ENCODE data around the gene SIRT5. TPM values are rescaled to one million over a fixed set of nuclear protein-coding genes. Genes with fewer than 3 reads are reported as not detected.

The SIRT5 gene
- total RNA-seq, 1 donor from 2014 or later, result 7.1 TPM

DNA sequence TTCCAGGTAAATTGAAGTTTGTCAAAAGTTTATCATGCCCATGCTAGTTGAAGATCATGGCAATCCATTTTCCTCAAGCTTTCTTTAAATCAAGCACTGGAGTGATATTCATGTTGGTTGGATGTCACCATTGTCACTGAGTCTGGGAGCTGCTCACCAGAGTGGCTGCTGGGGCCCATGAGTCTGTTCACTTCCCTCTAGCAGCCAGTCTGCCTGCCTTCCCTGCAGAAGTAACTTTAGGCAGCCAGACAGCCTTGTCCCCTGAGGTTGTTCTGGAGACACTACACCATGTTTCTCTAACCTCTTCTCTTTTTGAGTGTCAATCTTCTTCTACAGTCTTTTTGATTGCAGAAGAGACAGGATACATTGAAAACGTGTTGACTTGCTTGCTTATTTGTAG, 5.5 kb downstream of the SIRT5 start:
- H3K27me3 ChIP-seq, result no peaks in the 10 kb centered on the region
- no peak for DNase-seq (ENCODE audit: extremely low spot score in 2 of 2)
- no peak overlapping the region for H3K27ac ChIP-seq
- peaks cover 9% of the 10 kb centered on the region for H3K4me1 ChIP-seq
- TF ChIP-seq POLR2AphosphoS5 (IDR thresholded peaks at IDR 0.05; ENCODE audit: insufficient read depth in 1 of 2, low read depth in 1 of 2) (no peak), POLR2A (IDR thresholded peaks at IDR 0.05) (no peak)
- TF ChIP-seq, protein P1, sequence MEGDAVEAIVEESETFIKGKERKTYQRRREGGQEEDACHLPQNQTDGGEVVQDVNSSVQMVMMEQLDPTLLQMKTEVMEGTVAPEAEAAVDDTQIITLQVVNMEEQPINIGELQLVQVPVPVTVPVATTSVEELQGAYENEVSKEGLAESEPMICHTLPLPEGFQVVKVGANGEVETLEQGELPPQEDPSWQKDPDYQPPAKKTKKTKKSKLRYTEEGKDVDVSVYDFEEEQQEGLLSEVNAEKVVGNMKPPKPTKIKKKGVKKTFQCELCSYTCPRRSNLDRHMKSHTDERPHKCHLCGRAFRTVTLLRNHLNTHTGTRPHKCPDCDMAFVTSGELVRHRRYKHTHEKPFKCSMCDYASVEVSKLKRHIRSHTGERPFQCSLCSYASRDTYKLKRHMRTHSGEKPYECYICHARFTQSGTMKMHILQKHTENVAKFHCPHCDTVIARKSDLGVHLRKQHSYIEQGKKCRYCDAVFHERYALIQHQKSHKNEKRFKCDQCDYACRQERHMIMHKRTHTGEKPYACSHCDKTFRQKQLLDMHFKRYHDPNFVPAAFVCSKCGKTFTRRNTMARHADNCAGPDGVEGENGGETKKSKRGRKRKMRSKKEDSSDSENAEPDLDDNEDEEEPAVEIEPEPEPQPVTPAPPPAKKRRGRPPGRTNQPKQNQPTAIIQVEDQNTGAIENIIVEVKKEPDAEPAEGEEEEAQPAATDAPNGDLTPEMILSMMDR (IDR thresholded peaks at IDR 0.05), result no peak
- H3K36me3 ChIP-seq, result peaks cover 0 to 6% of the 10 kb centered on the region in 2 donors
- H3K9me3 ChIP-seq, result no peaks in the 10 kb centered on the region
- intact Hi-C loops (cut with DNase I), result no loop called here
- no peak overlapping the region for H3K4me3 ChIP-seq

GRCh38 chr6:13581700-13582229, 7.4 kb downstream of the SIRT5 start:
- no peak overlapping the region for H3K27ac ChIP-seq
- intact Hi-C loops (cut with DNase I), result no loop called here
- peaks cover 0 to 8% of the 10 kb centered on the region in 2 donors for H3K36me3 ChIP-seq
- H3K27me3 ChIP-seq, result no peaks in the 10 kb centered on the region
- no peak for TF ChIP-seq POLR2AphosphoS5 (IDR thresholded peaks at IDR 0.05; ENCODE audit: insufficient read depth in 1 of 2, low read depth in 1 of 2)
- TF ChIP-seq, protein P1 (IDR thresholded peaks at IDR 0.05), result no peak
- TF ChIP-seq POLR2A (IDR thresholded peaks at IDR 0.05), result no peak
- H3K4me3 ChIP-seq, result no peak overlapping the region
- no peaks in the 10 kb centered on the region for H3K9me3 ChIP-seq
- H3K4me1 ChIP-seq, result no peaks in the 10 kb centered on the region
- DNase-seq (ENCODE audit: extremely low spot score in 2 of 2), result no peak

GRCh38 chr6:13586603-13587542, 12.5 kb downstream of the SIRT5 start:
- H3K4me1 ChIP-seq, result no peaks in the 10 kb centered on the region
- no peaks in the 10 kb centered on the region for H3K9me3 ChIP-seq
- no peak overlapping the region for H3K4me3 ChIP-seq
- TF ChIP-seq, protein P1 (IDR thresholded peaks at IDR 0.05), result no peak
- TF ChIP-seq POLR2AphosphoS5 (IDR thresholded peaks at IDR 0.05; ENCODE audit: insufficient read depth in 1 of 2, low read depth in 1 of 2) (no peak), POLR2A (IDR thresholded peaks at IDR 0.05) (no peak)
- H3K27ac ChIP-seq, result no peak overlapping the region
- intact Hi-C loops (cut with DNase I), result no loop called here
- no peak for DNase-seq (ENCODE audit: extremely low spot score in 2 of 2)
- H3K36me3 ChIP-seq, result peaks cover 0 to 38% of the 10 kb centered on the region in 2 donors
- no peaks in the 10 kb centered on the region for H3K27me3 ChIP-seq

GRCh38 chr6:13589801-13590200, 15.4 kb downstream of the SIRT5 start:
- intact Hi-C loops (cut with DNase I), result no loop called here
- no peaks in the 10 kb centered on the region for H3K4me1 ChIP-seq
- H3K9me3 ChIP-seq, result no peaks in the 10 kb centered on the region
- no peak overlapping the region for H3K27ac ChIP-seq
- H3K27me3 ChIP-seq, result no peaks in the 10 kb centered on the region
- TF ChIP-seq POLR2AphosphoS5 (IDR thresholded peaks at IDR 0.05; ENCODE audit: insufficient read depth in 1 of 2, low read depth in 1 of 2), result no peak
- no peak for TF ChIP-seq POLR2A (IDR thresholded peaks at IDR 0.05)
- TF ChIP-seq, protein P1 (IDR thresholded peaks at IDR 0.05), result no peak
- DNase-seq (ENCODE audit: extremely low spot score in 2 of 2), result no peak
- H3K36me3 ChIP-seq, result peaks cover 0 to 43% of the 10 kb centered on the region in 2 donors
- no peak overlapping the region for H3K4me3 ChIP-seq

Data from vagina (tissue), 2 donors.